Measurements from ENCODE around the gene CCL5.
"Not testable (repeated sequence)": the region's sequence is repeated elsewhere in the genome, so short reads cannot be mapped to it uniquely, and the experiment has no call there.

CCL5 gene

GRCh38 chr17:35898283-35899070 lies 18.3 kb upstream of the CCL5 start:
- no peak for TF ChIP-seq CTCF (conservative IDR thresholded peaks at IDR 0.05; ENCODE audit: low read depth, low read length)
- DNase-seq (ENCODE audit: low read depth): no peak
- H3K4me3 ChIP-seq (ENCODE audit: low read depth, low read length): no peak overlapping the region

GRCh38 chr17:35897772-35898171 lies 17.6 kb upstream of the CCL5 start:
- DNase-seq (ENCODE audit: low read depth); H3K4me3 ChIP-seq (ENCODE audit: low read depth, low read length): not testable (repeated sequence)

- H3K4me3 ChIP-seq (ENCODE audit: low read depth, low read length): no peak overlapping the region
These were observed 15.8 kb upstream of the CCL5 start for GRCh38 chr17:35895636-35896587.

GRCh38 chr17:35894206-35894605 lies 14.0 kb upstream of the CCL5 start:
- no peak for TF ChIP-seq CTCF (conservative IDR thresholded peaks at IDR 0.05; ENCODE audit: low read depth, low read length)
- DNase-seq (ENCODE audit: low read depth): no peak
- no peak overlapping the region for H3K4me3 ChIP-seq (ENCODE audit: low read depth, low read length)

More at GRCh38 chr17:35895636-35896587, 15.8 kb upstream of the CCL5 start:
- no peak for TF ChIP-seq CTCF (conservative IDR thresholded peaks at IDR 0.05; ENCODE audit: low read depth, low read length)
- peak; percentile 64 for DNase-seq (ENCODE audit: low read depth)

- DNase-seq (ENCODE audit: low read depth): no peak
- TF ChIP-seq CTCF (conservative IDR thresholded peaks at IDR 0.05; ENCODE audit: low read depth, low read length): no peak
These were observed 13.6 kb upstream of the CCL5 start for GRCh38 chr17:35893751-35894150.

GRCh38 chr17:35892091-35893035 lies 12.2 kb upstream of the CCL5 start:
- TF ChIP-seq CTCF (conservative IDR thresholded peaks at IDR 0.05; ENCODE audit: low read depth, low read length): no peak
- no peak overlapping the region for H3K4me3 ChIP-seq (ENCODE audit: low read depth, low read length)
- peak; percentile 43 for DNase-seq (ENCODE audit: low read depth)

More at GRCh38 chr17:35893751-35894150, 13.6 kb upstream of the CCL5 start:
- no peak overlapping the region for H3K4me3 ChIP-seq (ENCODE audit: low read depth, low read length)

All from choroid plexus epithelial cell (primary cell).